Heart right ventricle (tissue), 16 donors: ENCODE results near the gene AGRP. TPM values are rescaled to one million over a fixed set of nuclear protein-coding genes. Genes with fewer than 3 reads are reported as not detected.

Experiments used
- ATAC-seq, 8 donors: fragments of 200-7000 bp; cut with Tn5 transposase; one replicate each; pipeline ENCODE4 v1.9.1; 2020; ENCODE audit warnings: mild to moderate bottlenecking in 8 of 8, moderate library complexity in 8 of 8, moderate number of reproducible peaks in 1 of 8
- DNase-seq, 2 donors: peaks; one replicate each; pipeline ENCODE4 v3.0.0-alpha.2; 2020
- H3K27ac ChIP-seq, 10 donors: fragments of 200-600 bp; sonication (generic) in 2 of 10; one replicate each; pipeline versions ENCODE4 v1.5.0 to v1.8.0; 2020 to 2022; ENCODE audit warnings: mild to moderate bottlenecking in 3 of 10
- H3K27me3 ChIP-seq, 7 donors: fragments of 200-600 bp; one replicate each; pipeline ENCODE4 v1.8.0; 2021 to 2022; ENCODE audit warnings: mild to moderate bottlenecking in 2 of 7
- H3K36me3 ChIP-seq, 9 donors: fragments of 200-600 bp; sonication (generic) in 1 of 9; one replicate each; pipeline versions ENCODE4 v1.5.0 to v1.8.0; 2020 to 2022; ENCODE audit warnings: mild to moderate bottlenecking in 2 of 9
- H3K4me1 ChIP-seq, 9 donors: fragments of 200-600 bp; sonication (generic) in 1 of 9; one replicate each; pipeline versions ENCODE4 v1.5.0 to v1.8.0; 2020 to 2022; ENCODE audit warnings: mild to moderate bottlenecking in 4 of 9
- H3K4me3 ChIP-seq, 10 donors: fragments of 200-600 bp; sonication (generic) in 2 of 10; one replicate each; pipeline versions ENCODE4 v1.5.0 to v1.8.0; 2020 to 2022; ENCODE audit warnings: mild to moderate bottlenecking in 7 of 10, moderate library complexity in 2 of 10
- H3K9me3 ChIP-seq, 11 donors: fragments of 200-600 bp in 10 of 11; sonication (generic) in 2 of 11; one replicate each; pipeline versions ENCODE4 v1.5.0 to v1.8.0; 2013 to 2022; ENCODE audit warnings: mild to moderate bottlenecking in 2 of 11, control low read depth in 1 of 11, moderate library complexity in 1 of 11
- WGBS, 2 donors: extraction: QIAGEN DNeasy Blood & Tissue Kit; methylation state at CpG; one replicate each; pipeline ENCODE4 v1.1.7; 2013; ENCODE audit warnings: inconsistent platforms in 1 of 2; 5-methylcytosine and 5-hydroxymethylcytosine counted together
- intact Hi-C, 10 donors: fragments of 100-400 bp; cut with DNase I; formaldehyde crosslinking; loops; one replicate each; pipeline versions ENCODE4 v1.11.1 to v1.14.2; 2022
- polyA plus RNA-seq, 2 donors: library from polyadenylated mRNA; stranded (reverse); fragments of 200-250 nt; gene quantifications; one replicate each; pipeline ENCODE4 v1.2.3, GENCODE V29; 2013
- total RNA-seq, 10 donors: library from RNA; stranded (reverse); fragmentation: NEBNext Ultra II Directional in 3 of 10; extraction: Animal tissue kit (Norgen Biotek cat#: 25700) in 3 of 10; gene quantifications; one replicate each; pipeline versions ENCODE4 v1.2.1 to v1.2.4, GENCODE V29; 2021 to 2023
- TF ChIP-seq, protein P1 (sequence below), 9 donors: fragments of 200-600 bp; sonication (generic) in 2 of 9; IDR thresholded peaks; one replicate each; pipeline versions ENCODE4 v1.5.0 to v1.8.0; 2021 to 2022; ENCODE audit warnings: antibody characterized with exemption in 9 of 9, mild to moderate bottlenecking in 5 of 9, moderate library complexity in 1 of 9
- donor health status: Arrhythmogenic right ventricular cardiomyopathy.
- donor health status: ischemic (EF 13 %, LVEDD 7.1; RV severe dilation, severe dysfunction).
- donor health status: healthy with polysubstance abuse.
- donor health status: DM: no; HTN: yes; CAD: no.
- donor health status: DM: no; HTN: no; CAD: no.
- donor health status: ischemic (EF 25% LVEDD 6.9; RV normal size, moderate dysfunction).
- donor health status: ischemic (EF 25% LVEDD 5.7; RV mildly dilated, moderate dysfunction).
- donor health status: healthy.
- donor health status: DM: yes; HTN: yes; CAD: no.
- donor health status: Ischemic cardiomyopathy.
- donor health status: ischemic (EF 35%, LVEDD 5.7; RV mildly dilated, moderate dysfunction).
- donor health status: nonischemic (EF 11% LVEDD 7.7; RV severe dilation, severe dysfunction).
- donor health status: DM: yes; HTN: yes; CAD: no.
- donor health status: PGD.
- donor health status: ischemic (EF 29% LVEDD 5.4; RV normal size, mild dysfunction).
- donor health status: nonischemic (EF 23%, LVEDD 6.1; RV moderate dilation, normal function).

The AGRP gene
- total and polyA plus RNA-seq, 12 donors: 0.10 TPM; not detected in 11

GRCh38 chr16:67468731-67469130 lies 14.6 kb downstream of the AGRP start:
- Histone ChIP-seq H3K27ac (no peak overlapping the region), H3K36me3 (peaks cover 0 to 4% (median 0%) of the 10 kb centered on the region in 9 donors), H3K4me1 (peaks cover 15 to 66% (median 41%) of the 10 kb centered on the region in 9 donors), H3K4me3 (no peak overlapping the region), H3K27me3 (no peaks in the 10 kb centered on the region), H3K9me3 (no peaks in the 10 kb centered on the region)
- TF ChIP-seq, protein P1, sequence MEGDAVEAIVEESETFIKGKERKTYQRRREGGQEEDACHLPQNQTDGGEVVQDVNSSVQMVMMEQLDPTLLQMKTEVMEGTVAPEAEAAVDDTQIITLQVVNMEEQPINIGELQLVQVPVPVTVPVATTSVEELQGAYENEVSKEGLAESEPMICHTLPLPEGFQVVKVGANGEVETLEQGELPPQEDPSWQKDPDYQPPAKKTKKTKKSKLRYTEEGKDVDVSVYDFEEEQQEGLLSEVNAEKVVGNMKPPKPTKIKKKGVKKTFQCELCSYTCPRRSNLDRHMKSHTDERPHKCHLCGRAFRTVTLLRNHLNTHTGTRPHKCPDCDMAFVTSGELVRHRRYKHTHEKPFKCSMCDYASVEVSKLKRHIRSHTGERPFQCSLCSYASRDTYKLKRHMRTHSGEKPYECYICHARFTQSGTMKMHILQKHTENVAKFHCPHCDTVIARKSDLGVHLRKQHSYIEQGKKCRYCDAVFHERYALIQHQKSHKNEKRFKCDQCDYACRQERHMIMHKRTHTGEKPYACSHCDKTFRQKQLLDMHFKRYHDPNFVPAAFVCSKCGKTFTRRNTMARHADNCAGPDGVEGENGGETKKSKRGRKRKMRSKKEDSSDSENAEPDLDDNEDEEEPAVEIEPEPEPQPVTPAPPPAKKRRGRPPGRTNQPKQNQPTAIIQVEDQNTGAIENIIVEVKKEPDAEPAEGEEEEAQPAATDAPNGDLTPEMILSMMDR (IDR thresholded peaks at IDR 0.05): no peak
- no peak for ATAC-seq
- WGBS, 2 donors: 75 to 76% methylated on average over 5 of the region's 5 CpGs
- no peak for DNase-seq
- intact Hi-C loops: loop anchor here in 6 of 10 donors (5.0 to 10.0 kb wide), 5 partner anchors 36 to 104 kb away; partner anchors contain the start of gene HSD11B2 (in 1 of the 6)

DNA sequence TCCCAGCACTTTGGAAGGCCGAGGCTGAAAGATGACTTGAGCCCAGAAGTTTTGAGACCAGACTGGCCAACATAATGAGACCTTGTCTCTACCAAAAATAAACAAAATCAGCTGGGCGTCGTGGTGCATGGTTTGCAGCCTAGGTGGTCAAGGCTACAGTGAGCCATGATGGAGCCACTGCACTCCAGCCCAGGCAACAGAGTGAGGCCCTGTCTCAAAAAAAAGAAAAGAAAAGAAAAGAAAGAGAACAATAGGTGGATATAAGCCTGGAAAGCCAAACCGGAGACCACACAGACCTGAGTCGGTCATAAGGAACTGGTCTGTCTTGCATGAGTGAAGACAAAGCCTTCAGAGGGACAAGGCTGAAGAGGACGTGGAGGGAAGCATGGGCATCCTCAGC lies 16.8 kb downstream of the AGRP start:
- H3K27ac ChIP-seq: no peak overlapping the region
- 73 to 82% methylated on average over 6 of the region's 6 CpGs for WGBS, 2 donors
- H3K27me3 ChIP-seq: no peaks in the 10 kb centered on the region
- no peak overlapping the region for H3K4me3 ChIP-seq
- H3K9me3 ChIP-seq: no peaks in the 10 kb centered on the region
- no peak for DNase-seq
- intact Hi-C loops: loop anchor here in 6 of 10 donors (5.0 to 10.0 kb wide), 5 partner anchors 34 to 102 kb away; partner anchors contain the start of gene HSD11B2 (in 1 of the 6)
- TF ChIP-seq, protein P1 (IDR thresholded peaks at IDR 0.05): no peak
- peaks cover 0 to 10% (median 0%) of the 10 kb centered on the region in 9 donors for H3K36me3 ChIP-seq
- no peak for ATAC-seq
- H3K4me1 ChIP-seq: peaks cover 15 to 84% (median 62%) of the 10 kb centered on the region in 9 donors

DNA sequence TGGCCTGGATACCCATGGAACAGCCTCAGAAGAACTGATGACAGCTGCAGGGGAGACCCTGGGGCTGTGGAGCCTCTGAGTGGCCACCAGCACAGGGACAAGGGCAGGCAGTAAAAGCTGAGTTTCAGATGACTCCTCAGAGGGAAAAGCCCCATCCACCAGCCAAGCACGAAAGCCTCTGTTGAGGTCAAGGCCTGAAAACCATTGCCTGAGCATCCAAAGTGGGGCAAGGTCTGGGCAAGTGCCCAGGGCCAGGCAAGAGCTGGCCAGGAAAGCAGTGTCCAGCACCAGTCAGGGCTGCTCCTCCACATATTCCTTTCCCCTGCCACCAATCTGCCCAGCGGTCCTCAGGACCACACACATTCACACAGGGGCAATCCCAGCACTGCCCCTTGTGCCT lies 18.8 kb downstream of the AGRP start:
- TF ChIP-seq, protein P1 (IDR thresholded peaks at IDR 0.05): no peak
- ATAC-seq (no peak), DNase-seq (no peak)
- intact Hi-C loops: loop anchor here in 7 of 10 donors (2.0 to 10.0 kb wide), 6 partner anchors 36 to 100 kb away; no protein-coding TSS in a partner anchor
- no peaks in the 10 kb centered on the region for H3K27me3 ChIP-seq
- no peaks in the 10 kb centered on the region for H3K9me3 ChIP-seq
- no peak overlapping the region for H3K27ac ChIP-seq
- peaks cover 0 to 20% (median 0%) of the 10 kb centered on the region in 9 donors for H3K36me3 ChIP-seq
- no peak overlapping the region for H3K4me3 ChIP-seq
- 88 to 96% methylated on average over 2 of the region's 2 CpGs for WGBS, 2 donors
- H3K4me1 ChIP-seq: peaks cover 22 to 86% (median 66%) of the 10 kb centered on the region in 9 donors

GRCh38 chr16:67463691-67464090 lies 19.7 kb downstream of the AGRP start:
- TF ChIP-seq, protein P1 (IDR thresholded peaks at IDR 0.05): no peak
- no peaks in the 10 kb centered on the region for H3K27me3 ChIP-seq
- 81 to 96% methylated on average over 4 of the region's 4 CpGs for WGBS, 2 donors
- peaks cover 31 to 86% (median 72%) of the 10 kb centered on the region in 9 donors for H3K4me1 ChIP-seq
- H3K27ac ChIP-seq: no peak overlapping the region
- DNase-seq (no peak), ATAC-seq (no peak)
- intact Hi-C loops: loop anchor here in 7 of 10 donors (2.0 to 10.0 kb wide), 6 partner anchors 35 to 99 kb away; no protein-coding TSS in a partner anchor
- no peaks in the 10 kb centered on the region for H3K9me3 ChIP-seq
- no peak overlapping the region for H3K4me3 ChIP-seq
- peaks cover 0 to 20% (median 0%) of the 10 kb centered on the region in 9 donors for H3K36me3 ChIP-seq
